ENCODE data around the gene RNF8.
"Not testable (repeated sequence)": the region's sequence is repeated elsewhere in the genome, so short reads cannot be mapped to it uniquely, and the experiment has no call there.

Gene RNF8, protein sequence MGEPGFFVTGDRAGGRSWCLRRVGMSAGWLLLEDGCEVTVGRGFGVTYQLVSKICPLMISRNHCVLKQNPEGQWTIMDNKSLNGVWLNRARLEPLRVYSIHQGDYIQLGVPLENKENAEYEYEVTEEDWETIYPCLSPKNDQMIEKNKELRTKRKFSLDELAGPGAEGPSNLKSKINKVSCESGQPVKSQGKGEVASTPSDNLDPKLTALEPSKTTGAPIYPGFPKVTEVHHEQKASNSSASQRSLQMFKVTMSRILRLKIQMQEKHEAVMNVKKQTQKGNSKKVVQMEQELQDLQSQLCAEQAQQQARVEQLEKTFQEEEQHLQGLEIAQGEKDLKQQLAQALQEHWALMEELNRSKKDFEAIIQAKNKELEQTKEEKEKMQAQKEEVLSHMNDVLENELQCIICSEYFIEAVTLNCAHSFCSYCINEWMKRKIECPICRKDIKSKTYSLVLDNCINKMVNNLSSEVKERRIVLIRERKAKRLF

DNA sequence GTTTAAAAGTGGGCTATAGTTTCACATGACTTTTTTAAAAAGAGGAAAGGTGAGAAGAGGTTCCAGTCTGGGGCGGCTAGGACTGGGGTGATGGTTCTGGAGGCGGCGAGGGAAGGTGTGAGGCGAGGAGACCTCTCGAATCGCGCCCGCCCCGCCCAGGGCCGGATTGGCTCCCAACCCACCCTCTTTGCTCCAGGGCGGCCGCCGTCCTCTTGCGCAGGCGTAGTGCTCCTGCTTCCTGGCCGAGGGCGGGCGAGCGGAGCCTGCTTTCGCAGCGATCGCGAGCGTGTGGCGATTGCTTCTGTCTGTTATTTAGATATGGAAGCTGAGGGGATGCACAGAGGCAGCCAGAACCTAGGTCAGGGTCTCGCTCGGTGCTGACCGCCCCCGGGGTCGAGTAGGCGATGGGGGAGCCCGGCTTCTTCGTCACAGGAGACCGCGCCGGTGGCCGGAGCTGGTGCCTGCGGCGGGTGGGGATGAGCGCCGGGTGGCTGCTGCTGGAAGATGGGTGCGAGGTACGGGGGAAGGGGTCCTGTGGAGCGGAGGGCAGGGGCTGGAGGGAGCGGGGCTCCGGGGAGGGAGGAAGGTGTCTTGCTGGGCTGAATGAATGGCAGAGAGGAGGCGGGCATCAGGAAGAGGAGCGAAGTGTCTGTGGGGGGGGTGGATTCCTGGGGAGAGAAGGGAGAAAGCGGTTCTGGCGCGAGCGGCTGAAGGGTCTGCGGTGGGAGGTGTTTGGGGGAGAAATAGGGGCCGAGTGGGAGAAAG lies at the start of gene RNF8:
Gene RNF8 (plus strand): TSS at position 223 of the 765 bp plus-strand sequence. CDS start 182 bp downstream, at position 405.
- DNase-seq, result peak; percentile 79

DNA sequence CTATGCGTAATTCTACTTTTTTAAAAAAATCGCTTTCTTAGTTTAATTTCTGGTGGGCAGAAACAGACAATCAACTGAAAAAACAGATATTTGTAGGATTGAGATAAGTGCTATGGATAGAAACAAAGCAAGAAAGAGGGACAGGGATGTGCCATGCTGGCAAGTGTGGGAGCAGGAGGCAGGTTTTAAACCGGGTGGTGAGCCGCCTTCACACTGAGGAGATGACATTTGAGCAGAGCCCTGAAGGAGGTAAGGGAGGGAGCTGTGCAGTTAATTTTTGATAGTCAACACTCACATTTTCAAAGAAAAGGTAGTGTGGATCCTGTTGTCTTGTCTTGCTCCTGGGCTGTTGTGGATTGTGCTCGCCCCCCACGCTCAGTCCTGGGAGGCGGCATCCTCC lies 49.0 kb upstream of the RNF8 start:
- no peak for DNase-seq

DNA sequence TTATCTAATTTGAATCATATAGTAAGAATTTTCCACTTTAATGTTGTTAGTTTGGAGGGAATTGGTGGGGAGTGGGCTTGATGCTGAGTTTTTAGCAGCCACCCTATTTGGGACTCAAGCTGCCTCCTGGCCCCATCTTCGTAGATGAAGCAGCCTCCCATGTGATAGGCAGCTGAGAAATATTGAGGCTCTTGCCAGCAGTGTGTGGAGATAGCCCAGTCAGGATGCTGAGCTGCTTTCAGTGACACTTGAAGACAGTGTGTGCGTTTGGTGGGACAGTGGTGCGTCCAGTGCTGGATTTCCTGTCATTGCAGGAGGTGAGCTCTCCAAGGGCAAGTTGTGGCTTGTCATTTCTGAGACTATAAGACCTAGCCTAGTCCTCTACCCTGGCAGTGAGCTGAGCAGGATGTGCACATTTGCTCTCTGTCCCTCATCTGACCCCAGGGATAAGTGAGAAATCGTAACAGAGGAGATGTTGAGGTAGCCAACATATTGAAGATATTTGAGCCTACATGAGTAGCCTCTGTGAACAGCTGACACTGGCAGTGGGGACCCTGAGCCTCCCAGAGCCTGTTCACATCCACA lies 47.9 kb upstream of the RNF8 start:
- DNase-seq, result no peak

DNA sequence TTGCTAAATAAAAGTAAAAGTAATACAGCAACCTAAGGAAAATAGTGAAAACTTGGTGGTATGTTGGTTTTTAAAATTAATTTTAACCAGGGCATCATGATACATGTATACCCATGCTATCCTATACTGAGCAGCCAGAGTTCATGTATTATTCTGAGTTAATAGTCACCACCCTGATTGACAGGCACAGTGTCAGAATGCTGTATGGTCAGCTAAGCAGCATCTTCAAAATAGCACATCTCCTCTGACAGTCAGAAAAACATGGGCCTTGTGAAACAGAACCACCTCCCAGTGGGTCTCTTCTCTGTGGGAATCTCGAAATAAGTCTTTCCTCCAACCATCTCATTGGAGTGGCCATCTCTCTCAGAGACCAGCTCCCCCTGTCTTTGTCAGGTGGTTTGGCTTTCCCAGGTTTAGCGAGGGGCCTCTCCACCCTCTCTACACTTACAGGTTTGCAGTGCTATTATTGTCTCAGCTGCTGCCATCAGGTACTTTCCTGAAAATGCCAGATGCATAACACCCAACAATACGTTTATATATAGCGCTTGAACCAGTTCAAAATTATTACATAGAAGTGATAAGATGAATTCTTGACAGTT lies 47.1 kb upstream of the RNF8 start:
- DNase-seq, result no peak

DNA sequence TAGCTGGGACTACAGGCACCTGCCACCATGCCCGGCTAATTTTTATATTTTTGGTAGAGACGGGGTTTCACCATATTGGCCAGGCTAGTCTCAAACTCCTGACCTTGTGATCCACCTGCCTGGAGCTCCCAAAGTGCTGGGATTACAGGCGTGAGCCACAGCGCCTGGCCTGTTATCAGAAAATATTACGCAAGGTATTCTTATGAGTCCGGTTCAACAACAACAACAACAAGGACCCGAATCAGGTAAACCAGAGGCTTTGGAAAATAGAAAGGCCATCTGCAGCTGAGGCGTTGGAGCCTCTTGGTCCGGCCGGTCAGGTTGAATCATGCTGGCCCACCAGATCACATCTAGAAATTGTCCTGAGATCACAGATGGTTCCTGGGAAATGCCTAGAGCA lies 46.3 kb upstream of the RNF8 start:
- not testable (repeated sequence) for DNase-seq

DNA sequence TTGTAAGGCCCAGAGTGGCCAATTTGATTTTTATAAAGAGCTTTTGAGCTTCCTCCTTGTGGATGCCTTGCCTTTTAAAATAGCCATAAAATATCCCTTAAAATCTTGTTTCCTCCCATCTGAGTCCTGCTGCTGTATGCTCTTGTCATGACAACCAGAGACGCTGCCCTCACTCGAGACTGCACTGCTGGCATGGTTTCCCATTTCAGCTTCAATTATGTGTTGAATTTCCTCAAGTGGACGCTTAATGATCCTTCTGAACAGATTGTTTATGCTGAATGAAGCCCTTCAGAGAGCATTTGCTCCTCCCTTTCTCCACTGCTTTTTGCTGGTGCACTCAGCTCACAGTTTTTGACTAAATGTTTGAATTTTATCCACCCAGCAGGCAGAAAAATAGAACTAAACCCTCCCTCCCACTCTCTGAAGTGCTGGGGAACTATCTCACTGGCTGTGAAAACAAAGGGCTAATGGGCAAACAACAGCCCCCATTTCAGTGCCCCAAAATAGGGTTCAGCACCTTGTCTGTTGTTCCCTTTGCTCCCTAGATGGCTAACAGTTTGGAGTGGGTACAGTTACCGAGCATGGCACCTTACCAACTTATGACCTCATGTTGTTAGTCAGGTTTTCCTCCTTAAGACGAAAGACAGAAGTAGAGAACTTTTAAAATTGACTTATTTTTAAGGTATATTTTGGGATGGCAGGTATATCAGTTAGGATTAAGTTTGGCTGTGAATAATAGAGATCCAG lies 45.5 kb upstream of the RNF8 start:
- peak; percentile 33 for DNase-seq

DNA sequence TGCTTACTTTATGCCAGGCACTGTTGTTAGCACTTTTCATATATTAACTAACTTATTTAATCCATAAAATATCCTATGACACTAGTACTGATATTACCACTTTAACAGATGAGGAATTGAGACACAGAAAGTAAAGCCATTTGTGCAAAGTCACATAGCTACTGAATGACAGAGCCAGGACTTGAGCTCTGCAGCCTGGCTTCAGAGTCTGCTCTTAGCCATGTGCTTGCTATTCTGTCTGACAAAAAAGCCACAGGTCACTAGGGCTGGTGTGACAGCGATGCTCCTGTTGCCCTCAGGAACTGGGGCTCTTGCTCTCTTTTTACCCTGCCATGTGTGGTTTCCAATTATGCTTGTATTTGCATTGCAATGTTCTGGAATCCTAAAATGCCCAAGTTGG lies 44.7 kb upstream of the RNF8 start:
- DNase-seq, result no peak

DNA sequence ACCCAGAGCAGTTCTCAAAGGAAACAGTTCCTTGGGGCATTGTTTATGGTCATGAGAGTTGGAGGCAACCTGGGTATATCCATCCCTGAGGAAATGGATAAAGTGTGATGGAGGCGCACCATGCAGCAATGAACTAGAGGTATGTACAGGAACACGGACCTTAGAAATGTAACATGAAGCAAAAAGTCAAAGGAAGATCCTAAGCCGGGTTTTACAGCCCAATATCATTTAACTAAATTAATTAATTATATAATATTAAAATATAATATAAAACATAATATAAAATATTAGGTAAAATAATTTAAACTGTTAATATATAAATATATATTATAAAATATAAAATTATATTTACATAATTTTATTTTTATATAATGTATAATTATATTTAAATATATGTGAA lies 44.1 kb upstream of the RNF8 start:
- DNase-seq, result no peak

DNA sequence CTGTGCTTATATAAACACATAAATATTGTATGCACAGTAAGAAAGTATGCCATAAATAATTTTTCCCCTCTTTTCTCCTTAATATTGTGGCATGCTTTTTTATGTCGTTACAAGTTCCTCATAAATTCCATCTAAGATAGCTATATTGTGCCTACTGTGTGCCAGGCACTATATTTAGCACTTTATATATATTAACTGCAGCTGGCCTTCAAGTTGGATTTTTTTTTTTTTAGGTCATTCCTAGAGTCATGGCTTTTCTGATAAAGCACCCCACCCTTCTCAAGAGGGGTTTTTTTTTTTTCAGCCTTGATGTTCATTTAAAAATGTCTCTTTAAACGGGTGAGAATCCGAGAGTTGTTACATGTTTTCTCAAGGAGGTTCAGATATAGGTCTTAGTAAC lies 42.8 kb upstream of the RNF8 start:
- DNase-seq, result no peak

DNA sequence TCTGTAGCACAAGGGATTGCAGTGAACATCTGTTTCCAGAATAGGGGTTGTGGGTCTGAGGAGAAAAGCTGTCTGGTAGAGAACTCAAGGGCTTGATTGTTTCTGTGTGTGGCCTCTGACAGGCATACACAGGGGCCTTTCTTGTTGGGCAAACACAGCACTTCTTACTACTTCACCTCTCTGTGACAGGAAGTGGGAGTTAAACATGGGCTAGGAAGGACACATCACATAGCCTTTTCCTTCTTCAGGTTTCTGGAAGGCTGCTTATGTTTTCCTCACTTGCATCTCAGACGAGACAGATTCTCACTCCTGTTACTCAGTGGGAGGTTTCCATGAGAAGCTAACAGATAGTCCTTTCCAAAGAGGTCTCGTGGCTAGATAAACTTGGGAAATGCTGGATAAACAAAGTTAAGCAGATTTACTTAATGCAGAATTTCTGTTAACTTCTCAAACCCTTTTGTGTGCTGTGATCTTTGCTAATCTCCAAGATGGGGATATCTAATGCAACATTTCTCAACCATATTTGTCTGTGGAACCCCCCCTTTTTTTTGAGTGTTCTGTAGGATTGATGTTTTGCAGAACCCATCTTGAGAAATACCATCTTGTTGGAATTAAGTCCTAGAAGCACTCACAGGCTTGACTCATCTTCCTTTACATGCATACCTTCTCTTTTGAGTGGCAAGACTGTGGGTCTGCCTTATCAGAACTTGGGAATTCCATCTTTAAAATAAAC lies 41.9 kb upstream of the RNF8 start:
- DNase-seq, result no peak

DNA sequence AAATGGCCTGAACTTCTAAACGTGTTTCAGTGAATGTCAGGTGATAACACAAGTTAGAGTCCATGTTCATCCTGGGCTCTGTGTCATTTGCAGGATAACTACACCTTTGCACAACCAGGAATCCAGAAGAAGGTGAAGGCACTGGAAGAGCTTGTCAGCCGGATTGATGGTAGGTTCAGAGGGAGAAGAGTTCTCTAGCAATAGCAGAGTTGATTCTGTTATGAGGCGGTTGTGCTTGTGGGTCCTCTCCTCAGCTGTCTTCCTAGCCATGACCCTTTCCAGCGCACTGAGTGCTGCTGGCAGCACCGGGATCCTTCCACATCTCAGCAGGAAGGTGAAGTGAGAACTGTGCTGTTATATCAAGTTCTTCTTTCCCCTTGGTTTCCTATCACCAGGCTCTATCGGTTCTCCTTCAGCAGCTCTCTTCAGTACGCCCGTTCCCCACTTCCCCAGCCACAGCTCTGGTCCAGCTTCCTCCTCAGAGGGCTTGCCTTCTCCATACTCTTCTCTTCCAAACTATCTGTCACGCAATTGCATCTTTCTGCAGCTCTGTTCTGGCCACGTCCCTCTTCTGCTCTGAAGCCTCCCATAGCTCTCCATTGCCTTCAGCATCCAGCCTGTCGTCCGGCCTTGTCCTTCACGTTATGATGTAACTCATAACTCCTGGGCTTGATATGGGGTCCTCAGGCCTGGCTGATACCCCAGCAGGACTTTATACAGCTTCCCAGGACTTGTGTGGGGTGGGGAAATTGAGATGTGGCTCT lies 39.9 kb upstream of the RNF8 start:
- no peak for DNase-seq

DNA sequence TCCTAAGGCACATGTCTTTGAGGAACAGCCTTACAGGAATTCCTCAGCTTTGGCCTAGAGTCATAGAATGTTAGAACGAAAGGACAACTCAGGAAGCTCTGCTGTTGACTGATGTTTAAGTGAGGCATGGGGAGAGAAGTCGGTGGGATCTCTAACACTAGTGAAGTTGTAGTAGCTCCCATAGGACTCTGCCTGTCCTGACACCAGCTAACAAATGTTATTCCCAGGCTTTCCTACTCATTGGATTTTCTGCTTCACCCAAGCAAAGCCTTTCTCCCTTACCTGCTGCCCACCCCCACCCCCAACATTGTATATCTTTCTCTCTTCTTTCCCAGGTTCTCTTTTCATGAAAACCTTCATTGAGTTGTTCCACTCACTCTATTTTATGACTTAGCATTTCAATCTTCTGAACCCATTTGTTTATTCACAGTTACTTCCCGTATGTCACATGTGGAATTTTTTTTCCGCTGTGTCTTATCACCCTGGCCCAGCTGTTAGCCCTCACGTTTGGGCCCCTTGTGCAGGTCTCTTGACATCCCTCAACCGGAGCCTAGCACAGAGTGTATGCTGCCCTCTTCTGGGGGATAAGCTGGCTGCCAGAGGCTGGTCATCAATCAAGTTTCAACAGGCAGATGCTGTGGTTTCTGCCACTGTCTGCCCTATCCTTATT lies 39.2 kb upstream of the RNF8 start:
- DNase-seq, result no peak

DNA sequence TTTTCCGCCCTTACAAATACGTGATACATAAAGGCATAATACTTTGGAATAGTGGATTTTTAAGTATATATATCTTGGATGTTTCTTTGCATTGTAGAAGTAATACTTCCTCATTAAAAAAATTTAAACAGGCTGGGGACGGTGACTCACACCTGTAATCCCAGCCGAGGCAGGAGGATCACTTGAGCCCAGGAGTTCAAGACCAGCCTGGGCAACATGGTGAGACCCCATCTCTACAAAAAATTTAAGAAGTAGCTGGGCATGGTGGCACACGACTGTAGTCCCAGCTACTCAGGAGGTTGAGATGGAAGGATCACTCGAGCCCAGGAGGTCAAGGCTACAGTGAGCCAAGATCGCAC lies 38.6 kb upstream of the RNF8 start:
- DNase-seq, result no peak

DNA sequence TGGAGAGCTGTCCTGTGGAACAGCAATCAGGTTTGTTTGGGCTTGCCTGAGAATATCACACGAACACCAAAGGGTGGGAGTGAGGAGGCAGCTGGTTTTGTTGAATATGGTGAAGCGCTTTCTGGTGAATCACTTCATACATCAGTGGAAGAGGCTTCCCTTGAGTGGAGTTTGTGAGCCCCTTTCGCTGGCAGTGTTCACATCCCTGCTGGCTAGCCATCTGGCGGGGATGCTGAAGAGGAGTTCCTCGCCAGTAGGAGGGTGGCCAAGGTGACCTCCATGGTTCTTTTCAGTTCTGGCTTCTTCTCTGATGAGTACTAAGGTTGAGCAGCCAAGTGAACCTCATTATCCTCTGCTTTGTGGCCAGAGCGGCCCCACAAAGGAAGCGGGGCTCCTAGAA lies 37.7 kb upstream of the RNF8 start:
- DNase-seq, result no peak

DNA sequence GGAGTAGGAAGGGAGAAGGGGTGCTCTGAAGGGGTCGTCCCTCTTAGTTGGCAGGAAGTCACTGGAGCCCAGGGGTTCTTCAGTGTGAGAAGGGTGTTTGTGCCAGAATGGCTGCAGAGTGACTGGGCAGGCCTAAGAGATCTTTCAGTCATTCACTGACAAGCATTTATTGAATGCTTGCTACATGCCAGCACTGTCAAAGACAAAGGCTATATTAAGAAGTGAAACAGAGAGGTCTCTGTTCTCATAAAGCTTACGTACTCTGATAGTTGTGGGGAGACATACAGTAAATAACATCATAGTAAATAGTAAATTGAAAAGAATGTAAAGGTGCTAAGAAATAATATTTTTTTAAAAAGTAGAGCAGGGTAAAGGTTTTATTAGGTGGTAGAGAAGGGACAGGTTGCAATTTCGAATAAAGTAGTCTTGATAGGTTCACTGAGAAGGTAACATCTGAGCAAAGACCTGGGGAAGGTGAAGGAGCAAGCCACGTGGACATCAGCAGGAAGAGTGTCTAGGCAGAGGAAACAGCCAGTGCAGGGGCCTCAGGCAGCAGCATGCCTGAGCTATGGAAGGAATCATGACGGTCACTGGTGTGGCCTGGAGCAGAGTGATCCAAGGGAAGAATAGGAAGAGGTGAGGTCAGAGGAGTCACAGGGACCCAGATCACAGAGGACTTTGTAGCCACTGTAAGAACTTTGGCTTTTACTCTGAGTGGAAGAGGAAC lies 36.3 kb upstream of the RNF8 start:
- no peak for DNase-seq

DNA sequence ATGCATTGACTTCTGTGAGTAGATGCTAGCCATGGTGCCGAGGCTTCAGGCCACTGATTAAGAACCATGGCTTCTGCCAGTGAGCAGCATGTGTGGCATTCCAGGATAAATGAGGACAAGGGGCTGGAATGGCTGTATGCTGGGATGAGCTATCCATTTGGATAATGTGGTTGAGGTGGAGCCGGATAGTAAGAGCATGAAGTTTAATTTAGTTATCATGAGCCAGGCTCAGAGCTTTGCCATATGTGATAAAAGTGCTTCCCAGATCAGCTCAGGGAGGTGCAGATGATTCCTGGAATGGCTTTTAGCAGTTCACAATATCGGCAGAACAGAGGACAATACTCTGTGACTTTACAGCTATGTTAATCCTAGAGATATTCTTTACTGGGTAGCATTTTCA lies 34.6 kb upstream of the RNF8 start:
- DNase-seq, result no peak

DNA sequence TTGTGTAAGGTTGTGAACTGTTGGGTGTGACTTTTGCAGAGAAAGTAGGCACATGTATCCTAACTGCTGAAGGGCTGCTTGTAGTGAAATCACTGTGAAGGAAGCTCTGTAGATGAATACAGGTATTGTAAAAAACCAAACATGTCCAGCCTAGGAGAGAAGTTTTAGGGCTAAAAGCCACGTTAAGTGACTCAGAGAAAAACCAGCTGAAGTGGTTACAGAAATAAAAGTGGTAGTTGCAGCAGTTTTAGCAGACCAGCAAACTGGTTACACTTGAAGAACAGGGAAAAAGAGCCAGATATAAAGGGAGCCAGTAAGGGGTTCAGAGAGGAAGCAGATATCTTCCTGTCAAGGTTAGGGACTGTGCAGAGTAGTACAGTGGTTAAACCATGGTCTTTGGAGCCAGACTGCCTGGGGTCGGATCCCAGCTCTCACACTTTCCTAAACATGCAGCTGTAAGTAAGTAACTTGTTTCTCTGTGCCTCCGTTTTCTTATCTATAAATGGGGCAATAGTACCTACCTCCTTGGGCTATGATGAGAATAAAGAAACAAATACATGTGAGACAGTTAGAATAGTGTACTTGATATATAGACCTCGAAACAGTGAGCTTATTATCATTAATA lies 33.8 kb upstream of the RNF8 start:
- no peak for DNase-seq

DNA sequence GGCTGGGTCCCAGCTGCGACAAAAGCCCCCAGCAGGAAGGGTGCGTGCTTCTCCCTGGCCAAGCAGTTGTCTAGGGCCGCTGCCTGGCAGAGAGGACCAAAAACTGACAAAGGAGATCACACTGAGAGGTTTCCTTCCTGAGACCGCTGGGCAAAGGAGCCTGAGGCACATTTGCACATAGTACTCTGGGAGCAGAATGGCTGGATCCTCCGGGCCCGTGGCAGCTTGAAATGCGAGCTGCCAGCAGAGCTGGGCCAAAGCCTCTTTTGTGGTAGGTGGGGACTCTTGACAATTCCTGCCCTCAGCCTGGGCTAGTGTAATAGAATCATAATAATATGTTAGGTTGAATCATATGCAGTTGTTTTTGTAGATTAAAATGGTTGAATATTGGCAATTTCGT lies 33.1 kb upstream of the RNF8 start:
- DNase-seq, result no peak

DNA sequence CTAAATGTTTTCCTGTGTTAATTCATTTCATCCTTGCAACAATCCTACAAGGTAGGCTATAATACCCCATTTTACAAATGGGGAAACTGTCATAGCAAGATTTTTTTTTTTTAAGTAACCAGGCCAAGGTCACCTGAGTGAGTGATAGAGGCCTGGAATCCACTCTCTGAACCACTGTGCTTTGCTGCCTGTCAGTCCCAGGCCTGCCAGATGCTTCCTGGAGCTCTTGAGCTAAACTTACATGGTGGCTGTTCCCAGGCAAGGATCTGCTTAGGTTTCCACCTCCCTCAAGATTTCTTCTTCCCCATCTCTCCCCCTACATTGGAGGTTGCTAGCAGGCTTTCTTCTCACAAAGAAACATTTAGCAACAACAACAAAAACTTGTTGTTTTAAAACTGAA lies 32.7 kb upstream of the RNF8 start:
- no peak for DNase-seq

All from COR-L47 (cell line).